Measurements from ENCODE around the gene ADISSP.

Gene ADISSP

GRCh38 chr20:3785240-3786125 is 17.9 kb upstream of the ADISSP start:
- Histone ChIP-seq H3K4me1 (ENCODE audit: control insufficient read depth, insufficient read depth, low read length) (peaks cover 40% of the 10 kb centered on the region), H3K36me3 (ENCODE audit: insufficient read depth, low read length) (peaks cover 20% of the 10 kb centered on the region), H3K9me3 (replicated peaks; ENCODE audit: low read length) (no peaks in the 10 kb centered on the region), H3K9ac (ENCODE audit: low read depth, low read length) (peak overlapping the region; percentile 86), H3K27me3 (ENCODE audit: control insufficient read depth, insufficient read depth, low read length) (no peaks in the 10 kb centered on the region), H3K4me3 (ENCODE audit: low read length) (peak overlapping the region; percentile 98), H3K4me2 (ENCODE audit: low read length) (peak overlapping the region; percentile 100)

- Histone ChIP-seq H3K4me1 (ENCODE audit: control insufficient read depth, insufficient read depth, low read length) (peaks cover 40% of the 10 kb centered on the region), H3K9ac (ENCODE audit: low read depth, low read length) (peak overlapping the region; percentile 86)
These were observed 17.3 kb upstream of the ADISSP start for GRCh38 chr20:3784863-3785239.

GRCh38 chr20:3784216-3784853 is 16.8 kb upstream of the ADISSP start:
- Histone ChIP-seq H3K36me3 (ENCODE audit: insufficient read depth, low read length) (peaks cover 20% of the 10 kb centered on the region), H3K9ac (ENCODE audit: low read depth, low read length) (peak overlapping the region; percentile 86), H3K4me3 (ENCODE audit: low read length) (peak overlapping the region; percentile 98), H3K9me3 (replicated peaks; ENCODE audit: low read length) (no peaks in the 10 kb centered on the region), H3K4me2 (ENCODE audit: low read length) (peak overlapping the region; percentile 100), H3K4me1 (ENCODE audit: control insufficient read depth, insufficient read depth, low read length) (peaks cover 40% of the 10 kb centered on the region), H3K27me3 (ENCODE audit: control insufficient read depth, insufficient read depth, low read length) (no peaks in the 10 kb centered on the region)

More at GRCh38 chr20:3784863-3785239, 17.3 kb upstream of the ADISSP start:
- peaks cover 20% of the 10 kb centered on the region for H3K36me3 ChIP-seq (ENCODE audit: insufficient read depth, low read length)
- peak overlapping the region; percentile 100 for H3K4me2 ChIP-seq (ENCODE audit: low read length)
- H3K4me3 ChIP-seq (ENCODE audit: low read length) = peak overlapping the region; percentile 98
- H3K27me3 ChIP-seq (ENCODE audit: control insufficient read depth, insufficient read depth, low read length) = no peaks in the 10 kb centered on the region
- no peaks in the 10 kb centered on the region for H3K9me3 ChIP-seq (replicated peaks; ENCODE audit: low read length)

- Histone ChIP-seq H3K4me3 (ENCODE audit: low read length) (peak overlapping the region; percentile 98), H3K9ac (ENCODE audit: low read depth, low read length) (peak overlapping the region; percentile 86), H3K9me3 (replicated peaks; ENCODE audit: low read length) (no peaks in the 10 kb centered on the region), H3K4me1 (ENCODE audit: control insufficient read depth, insufficient read depth, low read length) (peaks cover 40% of the 10 kb centered on the region), H3K27me3 (ENCODE audit: control insufficient read depth, insufficient read depth, low read length) (no peaks in the 10 kb centered on the region), H3K4me2 (ENCODE audit: low read length) (peak overlapping the region; percentile 100), H3K36me3 (ENCODE audit: insufficient read depth, low read length) (peaks cover 20% of the 10 kb centered on the region)
These were observed 16.1 kb upstream of the ADISSP start for GRCh38 chr20:3783511-3784195.

GRCh38 chr20:3783068-3783489 is 15.5 kb upstream of the ADISSP start:
- Histone ChIP-seq H3K4me3 (ENCODE audit: low read length) (no peak overlapping the region), H3K4me1 (ENCODE audit: control insufficient read depth, insufficient read depth, low read length) (peaks cover 42% of the 10 kb centered on the region)

GRCh38 chr20:3782597-3782996 is 15.0 kb upstream of the ADISSP start:
- Histone ChIP-seq H3K4me1 (ENCODE audit: control insufficient read depth, insufficient read depth, low read length) (peaks cover 47% of the 10 kb centered on the region), H3K9ac (ENCODE audit: low read depth, low read length) (no peak overlapping the region), H3K4me2 (ENCODE audit: low read length) (no peak overlapping the region), H3K9me3 (replicated peaks; ENCODE audit: low read length) (no peaks in the 10 kb centered on the region), H3K4me3 (ENCODE audit: low read length) (no peak overlapping the region), H3K36me3 (ENCODE audit: insufficient read depth, low read length) (peaks cover 20% of the 10 kb centered on the region), H3K27me3 (ENCODE audit: control insufficient read depth, insufficient read depth, low read length) (no peaks in the 10 kb centered on the region)

More at GRCh38 chr20:3783068-3783489, 15.5 kb upstream of the ADISSP start:
- peak overlapping the region; percentile 100 for H3K4me2 ChIP-seq (ENCODE audit: low read length)
- H3K9me3 ChIP-seq (replicated peaks; ENCODE audit: low read length) = no peaks in the 10 kb centered on the region
- H3K9ac ChIP-seq (ENCODE audit: low read depth, low read length) = peak overlapping the region; percentile 9
- H3K36me3 ChIP-seq (ENCODE audit: insufficient read depth, low read length) = peaks cover 20% of the 10 kb centered on the region
- no peaks in the 10 kb centered on the region for H3K27me3 ChIP-seq (ENCODE audit: control insufficient read depth, insufficient read depth, low read length)

GRCh38 chr20:3781153-3781910 is 13.8 kb upstream of the ADISSP start, which contains the start of gene SPEF1:
Gene SPEF1 (minus strand): TSS chr20:3781448. CDS start chr20:3781287, 161 bp downstream.
- Histone ChIP-seq H3K4me2 (ENCODE audit: low read length) (peak within 1 kb of the TSS; percentile 91), H3K27me3 (ENCODE audit: control insufficient read depth, insufficient read depth, low read length) (no peaks in the 10 kb centered on the region), H3K36me3 (ENCODE audit: insufficient read depth, low read length) (peaks cover 20% of the 10 kb centered on the region), H3K4me3 (ENCODE audit: low read length) (peak within 1 kb of the TSS; percentile 69), H3K9me3 (replicated peaks; ENCODE audit: low read length) (no peaks in the 10 kb centered on the region), H3K9ac (ENCODE audit: low read depth, low read length) (peak within 1 kb of the TSS; percentile 32), H3K4me1 (ENCODE audit: control insufficient read depth, insufficient read depth, low read length) (peaks cover 46% of the 10 kb centered on the region)

- Histone ChIP-seq H3K36me3 (ENCODE audit: insufficient read depth, low read length) (peaks cover 6% of the 10 kb centered on the region), H3K9me3 (replicated peaks; ENCODE audit: low read length) (no peaks in the 10 kb centered on the region), H3K4me2 (ENCODE audit: low read length) (no peak overlapping the region), H3K27me3 (ENCODE audit: control insufficient read depth, insufficient read depth, low read length) (no peaks in the 10 kb centered on the region), H3K9ac (ENCODE audit: low read depth, low read length) (no peak overlapping the region), H3K4me3 (ENCODE audit: low read length) (no peak overlapping the region), H3K4me1 (ENCODE audit: control insufficient read depth, insufficient read depth, low read length) (peaks cover 24% of the 10 kb centered on the region)
These were observed 11.4 kb upstream of the ADISSP start for GRCh38 chr20:3778976-3779375.

GRCh38 chr20:3777716-3778629 is 10.4 kb upstream of the ADISSP start:
- peak overlapping the region; percentile 99 for H3K4me2 ChIP-seq (ENCODE audit: low read length)
- H3K4me3 ChIP-seq (ENCODE audit: low read length) = peak overlapping the region; percentile 80
- H3K4me1 ChIP-seq (ENCODE audit: control insufficient read depth, insufficient read depth, low read length) = peaks cover 17% of the 10 kb centered on the region
- no peaks in the 10 kb centered on the region for H3K36me3 ChIP-seq (ENCODE audit: insufficient read depth, low read length)
- no peaks in the 10 kb centered on the region for H3K27me3 ChIP-seq (ENCODE audit: control insufficient read depth, insufficient read depth, low read length)
- peak overlapping the region; percentile 72 for H3K9ac ChIP-seq (ENCODE audit: low read depth, low read length)
- H3K9me3 ChIP-seq (replicated peaks; ENCODE audit: low read length) = no peaks in the 10 kb centered on the region

- Histone ChIP-seq H3K27me3 (ENCODE audit: control insufficient read depth, insufficient read depth, low read length) (no peaks in the 10 kb centered on the region), H3K4me2 (ENCODE audit: low read length) (peak overlapping the region; percentile 99), H3K9me3 (replicated peaks; ENCODE audit: low read length) (no peaks in the 10 kb centered on the region), H3K9ac (ENCODE audit: low read depth, low read length) (peak overlapping the region; percentile 72), H3K36me3 (ENCODE audit: insufficient read depth, low read length) (no peaks in the 10 kb centered on the region), H3K4me3 (ENCODE audit: low read length) (peak overlapping the region; percentile 80), H3K4me1 (ENCODE audit: control insufficient read depth, insufficient read depth, low read length) (peaks cover 17% of the 10 kb centered on the region)
These were observed 9.8 kb upstream of the ADISSP start for GRCh38 chr20:3777381-3777715.
